HUES64 (cell line): ENCODE measurements around the gene MYL5. TPM values are rescaled to one million over a fixed set of nuclear protein-coding genes. Genes with fewer than 3 reads are reported as not detected.

ENCODE experiments used
- H3K27ac ChIP-seq: 2 replicates; pipeline ENCODE4 v1.7.0; 2013; ENCODE audit warnings: low read depth, low read length, inconsistent platforms
- H3K27me3 ChIP-seq: 2 replicates; pipeline ENCODE4 v1.6.1; 2013; ENCODE audit warnings: mild to moderate bottlenecking, low read length; ENCODE audit not compliant: insufficient read depth
- H3K36me3 ChIP-seq: 2 replicates; pipeline ENCODE4 v1.6.1; 2013; ENCODE audit warnings: mild to moderate bottlenecking, low read length; ENCODE audit not compliant: insufficient read depth
- H3K4me1 ChIP-seq: 2 replicates; pipeline ENCODE4 v1.6.1; 2013; ENCODE audit warnings: mild to moderate bottlenecking, low read length, moderate library complexity; ENCODE audit not compliant: insufficient read depth
- H3K4me3 ChIP-seq: 2 replicates; pipeline ENCODE4 v1.5.1; 2013; ENCODE audit warnings: mild to moderate bottlenecking, low read length, moderate library complexity
- H3K9ac ChIP-seq: 2 replicates; pipeline ENCODE4 v1.6.1; 2013; ENCODE audit warnings: mild to moderate bottlenecking, low read depth, low read length
- H3K9me3 ChIP-seq: 2 replicates; pipeline ENCODE4 v1.6.1; 2013; ENCODE audit warnings: low read depth, low read length; ENCODE audit not compliant: insufficient read depth
- WGBS: fragments of 150-250, 120-280 bp; methylation state at CpG from one replicate; pipeline ENCODE4 v1.1.7; 2013; ENCODE audit warnings: missing lambda C conversion rate; 5-methylcytosine and 5-hydroxymethylcytosine counted together
- polyA plus RNA-seq, 2 experiments: library from polyadenylated mRNA; stranded (reverse); fragments of 50-300 nt; gene quantifications; one replicate each; pipeline ENCODE4 v1.2.3, GENCODE V29; 2013

Gene MYL5
- polyA plus RNA-seq (2013, experiment 1 of 2), result 5.2 TPM
- 5.5 TPM for polyA plus RNA-seq (2013, experiment 2 of 2)

DNA sequence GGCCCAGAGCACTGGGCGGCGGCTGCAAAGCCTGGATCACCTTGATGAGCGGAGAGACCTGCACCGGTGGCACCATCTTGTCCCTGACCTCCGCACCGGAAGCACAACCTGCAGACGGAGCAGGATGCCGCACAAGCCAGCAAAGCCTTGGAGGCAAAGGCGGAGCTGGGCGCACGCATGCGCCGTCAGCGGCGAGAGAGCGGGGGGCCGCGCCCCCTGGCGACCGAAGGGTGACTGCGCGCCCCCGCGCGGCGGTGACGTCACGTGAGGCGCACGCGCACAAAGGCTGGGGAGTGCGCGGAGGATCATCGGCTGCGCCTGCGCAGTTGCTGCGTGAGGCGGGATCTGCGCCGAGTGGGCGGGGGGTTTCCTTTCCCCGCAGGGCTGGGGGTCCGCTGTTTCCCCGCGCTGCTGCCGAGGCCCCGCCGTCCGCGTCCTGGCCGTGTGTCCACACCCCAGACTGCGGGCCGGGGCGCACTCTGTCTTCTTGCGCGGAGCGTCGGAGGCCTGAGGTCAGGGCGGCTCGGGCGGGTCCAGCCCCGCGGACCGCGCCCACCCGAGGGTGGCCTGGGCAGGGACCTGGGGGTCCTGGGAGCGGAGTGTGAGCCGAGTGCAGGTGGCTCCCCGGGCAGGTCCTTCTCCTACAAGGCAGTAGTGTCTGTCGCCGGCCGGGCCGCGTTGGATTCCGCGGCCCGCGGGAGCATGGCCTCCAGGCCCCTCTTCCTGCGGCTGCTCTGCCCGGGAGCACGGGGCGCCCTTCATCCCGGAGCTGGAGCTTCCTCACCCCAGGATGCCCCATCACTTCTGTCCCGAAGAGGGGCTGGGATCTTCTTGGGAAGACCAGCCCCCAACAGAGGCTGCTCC, at the start of gene MYL5, which contains the start of gene ATP5ME:
Gene MYL5, plus strand, starts transcription at position 371 of the 864 bp plus-strand sequence. CDS start 3,485 bp downstream, outside the sequence.
Gene ATP5ME, minus strand, starts transcription at position 105 of the 864 bp plus-strand sequence. Its CDS starts 29 bp downstream, at position 76.
- WGBS, result 1% methylated on average over 84 of the region's 84 CpGs
- H3K4me3 ChIP-seq, result peak within 1 kb of the TSS; percentile 90
- H3K27me3 ChIP-seq, result no peaks in the 10 kb centered on the region
- 0 out of 2 replicates have a peak, but pooled peaks cover 3% of the 10 kb centered on the region for H3K4me1 ChIP-seq
- H3K36me3 ChIP-seq, result peaks cover 26% of the 10 kb centered on the region
- H3K27ac ChIP-seq, result peak within 1 kb of the TSS; percentile 81
- H3K9ac ChIP-seq, result peak within 1 kb of the TSS; percentile 92
- no peaks in the 10 kb centered on the region for H3K9me3 ChIP-seq

GRCh38 chr4:624705-625590, 49.4 kb upstream of the MYL5 start, which contains the start of gene PDE6B:
PDE6B (plus strand) TSS chr4:625573; CDS start chr4:625627, 54 bp downstream.
- H3K27me3 ChIP-seq, result no peaks in the 10 kb centered on the region
- peaks cover 9% of the 10 kb centered on the region for H3K4me1 ChIP-seq
- WGBS, result 80% methylated on average over 21 of the region's 21 CpGs
- no peak within 1 kb of the TSS for H3K9ac ChIP-seq
- H3K9me3 ChIP-seq, result no peaks in the 10 kb centered on the region
- H3K36me3 ChIP-seq, result no peaks in the 10 kb centered on the region
- no peak within 1 kb of the TSS for H3K27ac ChIP-seq
- H3K4me3 ChIP-seq, result no peak within 1 kb of the TSS

DNA sequence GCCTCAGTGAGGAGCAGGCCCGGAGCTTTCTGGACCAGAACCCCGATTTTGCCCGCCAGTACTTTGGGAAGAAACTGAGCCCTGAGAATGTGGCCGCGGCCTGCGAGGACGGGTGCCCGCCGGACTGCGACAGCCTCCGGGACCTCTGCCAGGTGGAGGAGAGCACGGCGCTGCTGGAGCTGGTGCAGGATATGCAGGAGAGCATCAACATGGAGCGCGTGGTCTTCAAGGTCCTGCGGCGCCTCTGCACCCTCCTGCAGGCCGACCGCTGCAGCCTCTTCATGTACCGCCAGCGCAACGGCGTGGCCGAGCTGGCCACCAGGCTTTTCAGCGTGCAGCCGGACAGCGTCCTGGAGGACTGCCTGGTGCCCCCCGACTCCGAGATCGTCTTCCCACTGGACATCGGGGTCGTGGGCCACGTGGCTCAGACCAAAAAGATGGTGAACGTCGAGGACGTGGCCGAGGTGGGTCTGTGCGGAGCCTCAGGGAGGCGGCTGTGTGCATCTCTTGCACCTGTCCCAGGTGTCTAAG, 48.6 kb upstream of the MYL5 start:
- Histone ChIP-seq H3K27ac (no peak overlapping the region), H3K27me3 (no peaks in the 10 kb centered on the region), H3K36me3 (no peaks in the 10 kb centered on the region), H3K9ac (no peak overlapping the region), H3K4me1 (peaks cover 9% of the 10 kb centered on the region), H3K9me3 (no peaks in the 10 kb centered on the region), H3K4me3 (no peak overlapping the region)
- WGBS, result 93% methylated on average over 39 of the region's 39 CpGs

DNA sequence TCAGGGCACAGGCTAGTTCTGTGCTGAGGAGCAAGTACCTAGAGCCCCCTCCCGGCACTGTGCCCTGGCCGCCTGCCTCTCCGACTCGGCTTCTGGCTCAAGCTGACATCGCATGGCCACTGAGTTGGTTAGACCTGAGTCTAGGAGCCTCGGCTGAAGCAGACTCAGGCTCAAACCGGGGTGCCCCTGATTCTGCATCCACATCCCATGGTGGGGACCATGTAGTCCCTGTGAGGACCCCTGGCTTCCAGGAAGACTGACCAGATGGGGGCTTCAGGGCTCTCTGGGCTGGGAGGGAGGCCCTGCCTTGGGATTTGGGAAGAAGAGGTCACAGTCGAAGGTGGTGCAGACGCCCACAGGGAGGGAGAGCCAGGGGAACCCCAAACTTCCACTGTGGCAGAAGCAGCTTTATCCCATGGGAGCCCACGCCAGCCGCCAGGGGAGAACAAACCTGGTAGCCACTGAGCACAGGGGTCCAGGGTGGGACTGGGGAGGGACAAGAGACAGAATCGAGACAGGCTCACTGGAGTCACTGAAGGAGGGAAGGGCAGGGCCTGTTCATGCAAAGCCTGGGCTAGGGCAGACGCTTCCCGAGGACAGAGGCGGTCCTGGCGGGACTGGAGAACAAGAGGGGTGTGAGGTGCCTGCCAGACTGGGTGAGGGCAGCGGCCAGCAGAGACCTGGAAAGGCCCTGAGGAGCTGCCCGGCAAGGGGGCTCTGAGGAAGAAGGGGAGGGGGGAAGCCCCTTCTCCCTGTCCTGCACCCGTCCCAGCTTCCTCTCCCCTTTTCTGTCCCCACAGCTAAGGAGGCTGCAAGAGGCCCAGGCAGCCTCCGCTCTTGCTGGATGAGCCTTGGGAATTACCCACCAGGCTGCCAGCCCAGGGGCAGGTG, 47.9 kb upstream of the MYL5 start:
- H3K27ac ChIP-seq, result no peak overlapping the region
- no peaks in the 10 kb centered on the region for H3K9me3 ChIP-seq
- H3K9ac ChIP-seq, result no peak overlapping the region
- WGBS, result 88% methylated on average over 20 of the region's 20 CpGs
- peaks cover 9% of the 10 kb centered on the region for H3K4me1 ChIP-seq
- no peaks in the 10 kb centered on the region for H3K27me3 ChIP-seq
- no peak overlapping the region for H3K4me3 ChIP-seq
- H3K36me3 ChIP-seq, result no peaks in the 10 kb centered on the region

- H3K27ac ChIP-seq, result no peak overlapping the region
- H3K4me1 ChIP-seq, result peaks cover 9% of the 10 kb centered on the region
- no peaks in the 10 kb centered on the region for H3K27me3 ChIP-seq
- 87% methylated on average over 14 of the region's 15 CpGs for WGBS
- no peak overlapping the region for H3K4me3 ChIP-seq
- H3K36me3 ChIP-seq, result no peaks in the 10 kb centered on the region
- H3K9me3 ChIP-seq, result no peaks in the 10 kb centered on the region
- no peak overlapping the region for H3K9ac ChIP-seq
Measured at GRCh38 chr4:627347-628125, 46.8 kb upstream of the MYL5 start.

DNA sequence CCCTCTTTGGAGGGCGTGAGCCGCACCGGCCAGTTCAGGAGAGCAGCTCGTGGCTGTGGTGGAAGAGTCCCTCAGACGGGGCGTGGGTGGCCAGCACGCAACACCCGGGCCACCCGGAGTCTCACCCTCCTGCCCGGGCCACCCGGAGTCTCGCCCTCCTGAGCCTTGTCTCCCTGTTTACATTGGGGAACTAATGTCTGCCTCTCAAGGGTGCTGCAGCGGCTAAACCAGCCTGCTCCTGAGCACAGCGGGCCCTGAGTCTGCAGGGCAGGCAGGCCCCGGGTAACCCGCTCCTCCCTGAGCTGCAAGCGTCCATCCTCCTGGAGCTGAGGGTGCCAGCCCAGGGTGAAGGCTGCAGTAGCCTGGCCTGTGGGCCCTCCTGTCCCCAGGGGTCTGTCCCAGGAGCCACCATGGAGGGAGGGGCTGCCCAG, 46.0 kb upstream of the MYL5 start:
- no peaks in the 10 kb centered on the region for H3K36me3 ChIP-seq
- no peak overlapping the region for H3K4me3 ChIP-seq
- H3K9me3 ChIP-seq, result no peaks in the 10 kb centered on the region
- no peak overlapping the region for H3K9ac ChIP-seq
- H3K4me1 ChIP-seq, result peaks cover 9% of the 10 kb centered on the region
- WGBS, result 92% methylated on average over 17 of the region's 17 CpGs
- H3K27ac ChIP-seq, result no peak overlapping the region
- no peaks in the 10 kb centered on the region for H3K27me3 ChIP-seq

GRCh38 chr4:628821-629635, 45.3 kb upstream of the MYL5 start:
- Histone ChIP-seq H3K27ac (no peak overlapping the region), H3K27me3 (no peaks in the 10 kb centered on the region), H3K9me3 (no peaks in the 10 kb centered on the region), H3K36me3 (no peaks in the 10 kb centered on the region), H3K9ac (no peak overlapping the region), H3K4me1 (peaks cover 9% of the 10 kb centered on the region), H3K4me3 (no peak overlapping the region)
- WGBS, result 94% methylated on average over 27 of the region's 27 CpGs

- H3K4me3 ChIP-seq, result no peak overlapping the region
- H3K27me3 ChIP-seq, result no peaks in the 10 kb centered on the region
- H3K27ac ChIP-seq, result no peak overlapping the region
- no peaks in the 10 kb centered on the region for H3K36me3 ChIP-seq
- no peaks in the 10 kb centered on the region for H3K9me3 ChIP-seq
- 90% methylated on average over 9 of the region's 9 CpGs for WGBS
- H3K4me1 ChIP-seq, result peaks cover 9% of the 10 kb centered on the region
- no peak overlapping the region for H3K9ac ChIP-seq
Measured at GRCh38 chr4:629636-629914, 44.8 kb upstream of the MYL5 start.

DNA sequence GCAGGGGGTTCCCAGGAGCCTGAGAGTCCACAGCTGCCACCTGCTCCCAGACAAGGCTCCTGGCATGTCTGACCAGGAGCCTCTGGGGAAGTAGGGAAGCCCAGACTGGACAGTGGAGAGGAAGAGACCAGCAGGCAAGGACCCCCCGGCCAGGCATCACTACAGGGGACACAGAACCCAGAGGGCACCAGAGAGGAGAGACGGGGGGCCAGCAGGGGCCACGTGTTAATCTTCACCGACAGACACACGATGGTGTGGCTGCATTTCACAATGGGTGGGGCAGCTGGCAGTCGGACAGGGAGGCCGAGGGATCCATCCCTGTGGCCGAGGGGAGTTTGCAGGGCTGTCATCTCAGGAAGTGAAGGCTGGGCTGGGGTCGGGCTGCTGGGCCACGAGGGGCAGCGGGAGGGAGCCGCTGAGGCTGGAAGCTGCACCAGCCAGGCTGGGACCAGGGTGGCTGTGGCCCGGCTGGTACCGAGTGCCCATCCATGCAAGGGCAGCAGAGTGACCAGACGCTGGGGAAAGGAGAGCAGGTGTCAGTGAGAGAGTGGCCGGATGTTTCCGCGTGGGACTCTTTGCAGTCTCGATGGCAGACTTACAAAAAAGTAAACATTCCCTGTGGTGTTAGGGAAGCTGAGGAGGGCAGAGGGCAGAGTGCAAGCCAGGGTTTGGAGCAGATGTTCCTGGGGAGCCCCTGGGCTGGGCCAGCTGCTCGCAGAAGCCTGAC, 44.3 kb upstream of the MYL5 start:
- Histone ChIP-seq H3K36me3 (no peaks in the 10 kb centered on the region), H3K4me1 (peaks cover 5% of the 10 kb centered on the region), H3K27ac (no peak overlapping the region), H3K9ac (no peak overlapping the region), H3K27me3 (no peaks in the 10 kb centered on the region), H3K4me3 (no peak overlapping the region), H3K9me3 (no peaks in the 10 kb centered on the region)
- 85% methylated on average over 20 of the region's 20 CpGs for WGBS
